B cell (primary cell): ENCODE data around the gene PAF1. TPM values are rescaled to one million over a fixed set of nuclear protein-coding genes. Genes with fewer than 3 reads are reported as not detected.

Source experiments
- ATAC-seq: fragments of 200-7000 bp; cut with Tn5 transposase; one replicate; pipeline ENCODE4 v1.10.0; 2021; ENCODE audit warnings: low read depth, mild to moderate bottlenecking, moderate number of reproducible peaks, moderate library complexity
- CTCF ChIA-PET: fragments of 350-600 bp; sonication (Branson Sonifier 250); formaldehyde crosslinking; loops from one replicate; lab custom pipeline; 2021; ENCODE audit warnings: antibody characterized with exemption, inconsistent platforms; lab: Charles Lee
- POLR2A ChIA-PET: fragments of 350-600 bp; sonication (Branson Sonifier 250); formaldehyde crosslinking; loops from one replicate; lab custom pipeline; 2021; ENCODE audit warnings: antibody characterized with exemption; lab: Charles Lee
- DNase-seq: peaks from one replicate; pipeline ENCODE4 v3.0.0; 2013
- H2AFZ ChIP-seq: 2 replicates; pipeline ENCODE4 v1.6.1; 2012; ENCODE audit warnings: mild to moderate bottlenecking, low read depth, low read length; ENCODE audit not compliant: insufficient read depth, poor library complexity, severe bottlenecking
- H3K27ac ChIP-seq, 2 donors: 1 replicate in 1 of 2; 2 replicates in 1 of 2; pipeline ENCODE4 v1.5.1; 2012 to 2013; ENCODE audit warnings: low read length in 2 of 2, mild to moderate bottlenecking in 2 of 2, moderate library complexity in 1 of 2
- H3K27me3 ChIP-seq, 4 experiments: fragments of 200-600 bp in 1 of 4; sonication (generic) in 1 of 4; replicated peaks in 1 of 4; 1 replicate in 2 of 4; 2 replicates in 2 of 4; pipeline versions ENCODE4 v1.6.1 to v1.7.0; 2013 to 2016; ENCODE audit warnings: low read length in 3 of 4, mild to moderate bottlenecking in 2 of 4, mixed read lengths in 1 of 4, moderate library complexity in 1 of 4; ENCODE audit not compliant: insufficient read depth in 4 of 4, control insufficient read depth in 3 of 4; ENCODE audit errors: control extremely low read depth in 1 of 4
- H3K36me3 ChIP-seq, 2 experiments: replicated peaks in 1 of 2; 1 replicate in 1 of 2; 2 replicates in 1 of 2; pipeline versions ENCODE4 v1.6.1 to v1.7.1; 2013; ENCODE audit warnings: low read length in 1 of 2; ENCODE audit not compliant: insufficient read depth in 2 of 2, control insufficient read depth in 1 of 2; ENCODE audit errors: control extremely low read depth in 1 of 2, extremely low read depth in 1 of 2
- H3K4me1 ChIP-seq, 2 donors: fragments of 200-600 bp in 1 of 2; sonication (generic) in 1 of 2; 1 replicate in 1 of 2; 2 replicates in 1 of 2; pipeline versions ENCODE4 v1.5.1 to v1.6.1; 2013 to 2017; ENCODE audit warnings: low read length in 2 of 2; ENCODE audit not compliant: control insufficient read depth in 2 of 2, insufficient read depth in 2 of 2
- H3K4me2 ChIP-seq: replicated peaks from 2 replicates; pipeline ENCODE3; 2012; ENCODE audit warnings: mild to moderate bottlenecking, low read depth, low read length; ENCODE audit not compliant: poor library complexity, severe bottlenecking
- H3K4me3 ChIP-seq, 5 experiments: fragments of 200-600 bp in 1 of 5; sonication (generic) in 1 of 5; 1 replicate in 3 of 5; 2 replicates in 2 of 5; pipeline versions ENCODE4 v1.5.1 to v1.7.0; 2011 to 2016; ENCODE audit warnings: low read length in 4 of 5, mild to moderate bottlenecking in 4 of 5, low read depth in 2 of 5, control low read depth in 1 of 5, moderate library complexity in 1 of 5; ENCODE audit not compliant: insufficient read depth in 1 of 5; ENCODE audit errors: control extremely low read depth in 1 of 5, extremely low read depth in 1 of 5
- H3K79me2 ChIP-seq: fragments of 200-600 bp; sonication (generic); one replicate; pipeline ENCODE4 v1.6.0; 2016; ENCODE audit warnings: low read length; ENCODE audit not compliant: control insufficient read depth, insufficient read depth
- H3K9ac ChIP-seq: fragments of 200-600 bp; sonication (generic); 2 replicates; pipeline ENCODE4 v1.6.1; 2017; ENCODE audit warnings: mild to moderate bottlenecking, low read length, moderate library complexity
- H3K9me3 ChIP-seq, 3 donors: one replicate each; pipeline versions ENCODE4 v1.6.1 to v1.7.1; 2013; ENCODE audit warnings: low read length in 2 of 3; ENCODE audit not compliant: control insufficient read depth in 2 of 3, insufficient read depth in 1 of 3; ENCODE audit errors: control extremely low read depth in 1 of 3
- H4K20me1 ChIP-seq: 2 replicates; pipeline ENCODE4 v1.6.0; 2012; ENCODE audit warnings: mild to moderate bottlenecking, low read length; ENCODE audit not compliant: insufficient read depth, control insufficient read depth, poor library complexity, severe bottlenecking
- H3K27ac Mint-ChIP-seq: one replicate; pipeline ENCODE4 v1.8.0; 2021; ENCODE audit warnings: mixed read lengths
- H3K27me3 Mint-ChIP-seq: one replicate; pipeline ENCODE4 v1.8.0; 2021; ENCODE audit warnings: mixed read lengths
- H3K4me1 Mint-ChIP-seq: one replicate; pipeline ENCODE4 v1.8.0; 2021; ENCODE audit warnings: mixed read lengths
- H3K4me3 Mint-ChIP-seq: one replicate; pipeline ENCODE4 v1.8.0; 2021; ENCODE audit warnings: mixed read lengths
- H3K9me3 Mint-ChIP-seq: one replicate; pipeline ENCODE4 v1.8.0; 2022; ENCODE audit warnings: mixed read lengths; ENCODE audit not compliant: insufficient read depth
- CTCF ChIP-seq: fragments of 200-600 bp; IDR thresholded peaks from one replicate; pipeline ENCODE4 v1.8.0; 2022; ENCODE audit warnings: antibody characterized with exemption, mild to moderate bottlenecking
- EZH2 ChIP-seq: IDR thresholded peaks from 2 replicates; pipeline ENCODE4 v1.6.1; 2012; ENCODE audit warnings: borderline replicate concordance, low read depth, mild to moderate bottlenecking, moderate library complexity, low read length; ENCODE audit not compliant: insufficient read depth, poor library complexity, severe bottlenecking
- WGBS: methylation state at CpG from one replicate; pipeline ENCODE4 v1.1.5; 2013; ENCODE audit warnings: missing lambda C conversion rate; ENCODE audit not compliant: insufficient coverage; 5-methylcytosine and 5-hydroxymethylcytosine counted together
- intact Hi-C: fragments of 100-400 bp; cut with micrococcal nuclease; formaldehyde crosslinking; loops from one replicate; pipeline ENCODE4 v1.10.0; 2022
- polyA plus RNA-seq: library from polyadenylated mRNA; depleted of rRNA; stranded (reverse); fragments of >200 nt; gene quantifications from 2 replicates; pipeline ENCODE4 v1.2.3, GENCODE V29; 2012
- total RNA-seq, 2 donors: library from RNA; stranded (reverse); fragments of 120-200 nt in 1 of 2; gene quantifications; 1 replicate in 1 of 2; 2 replicates in 1 of 2; pipeline versions ENCODE4 v1.2.3 to v1.2.4, GENCODE V29; 2013 to 2022

The PAF1 gene
- total and polyA plus RNA-seq, 2 donors (not counting 1 experiment from before 2014, with no cell fraction given) = 59.9 to 387 TPM

- intact Hi-C loops = no loop called here
- no peaks in the 10 kb centered on the region for H3K9me3 ChIP-seq
- H3K36me3 ChIP-seq = peaks cover 0 to 38% of the 10 kb centered on the region in 2 experiments
- no peak overlapping the region for H3K27ac ChIP-seq
- peaks cover 65% of the 10 kb centered on the region for H3K79me2 ChIP-seq
- H3K4me3 ChIP-seq = no peak overlapping the region
- TF ChIP-seq CTCF (no peak), EZH2 (no peak)
- ChIA-PET CTCF (interaction anchor here (0.6 to 0.7 kb wide), 2 partner anchors 20 to 129 kb away, joined by 3 read pairs; no protein-coding TSS in a partner anchor), POLR2A (interaction anchor here (1.4 kb wide), 1 partner anchor 45 kb away, joined by 3 read pairs; the partner anchor contains the start of gene PAF1)
- DNase-seq = no peak
- ATAC-seq = no peak
- Mint-ChIP-seq H3K27me3 (no peaks in the 10 kb centered on the region), H3K9me3 (no peaks in the 10 kb centered on the region), H3K27ac (no peak overlapping the region), H3K4me3 (no peak overlapping the region), H3K4me1 (peaks cover 58% of the 10 kb centered on the region)
- no peaks in the 10 kb centered on the region for H3K27me3 ChIP-seq
- H2AFZ ChIP-seq = no peak overlapping the region
- H4K20me1 ChIP-seq = peaks cover 28% of the 10 kb centered on the region
- H3K4me1 ChIP-seq = peaks cover 14 to 27% of the 10 kb centered on the region in 2 donors
- no peak overlapping the region for H3K9ac ChIP-seq
- H3K4me2 ChIP-seq = no peak overlapping the region
- 91% methylated on average over 1 of the region's 1 CpG for WGBS
Measured at GRCh38 chr19:39345956-39346355, 45.0 kb downstream of the PAF1 start.

GRCh38 chr19:39342647-39343305, 48.1 kb downstream of the PAF1 start:
- Histone ChIP-seq H3K4me1 (peaks cover 24 to 39% of the 10 kb centered on the region in 2 donors), H3K27ac (peak overlapping the region; percentile 49 to 86), H3K4me2 (peak overlapping the region; percentile 96), H3K36me3 (peaks cover 0 to 24% of the 10 kb centered on the region in 2 experiments), H4K20me1 (peaks cover 19% of the 10 kb centered on the region), H3K79me2 (peaks cover 65% of the 10 kb centered on the region), H3K9me3 (no peaks in the 10 kb centered on the region), H3K9ac (peak overlapping the region; percentile 86), H3K27me3 (no peaks in the 10 kb centered on the region), H3K4me3 (peak overlapping the region; percentile 27 to 79 (median 75)), H2AFZ (no peak overlapping the region)
- H3K27me3 Mint-ChIP-seq = no peaks in the 10 kb centered on the region
- DNase-seq (no peak), ATAC-seq (no peak)
- ChIA-PET POLR2A (interaction anchor here (0.6 to 1.9 kb wide), 11 partner anchors 19 to 306 kb away, joined by 3 to 10 read pairs (median 4); partner anchors contain the start of genes MED29, PAF1, PLEKHG2 and RPS16), CTCF (interaction anchor here (0.6 to 1.4 kb wide), 8 partner anchors 21 to 1028 kb away, joined by 3 to 9 read pairs (median 4); partner anchors contain the start of genes FAM98C, MED29, PAF1 and PLEKHG2)
- peak overlapping the region; percentile 73 for H3K27ac Mint-ChIP-seq
- intact Hi-C loops = loop anchor here (1.0 to 5.0 kb wide), 4 partner anchors 49 to 1920 kb away; partner anchors contain the start of genes EID2B, HNRNPUL1, MED29 and PAF1
- H3K4me3 Mint-ChIP-seq = peak overlapping the region; percentile 74
- no peaks in the 10 kb centered on the region for H3K9me3 Mint-ChIP-seq
- peaks cover 64% of the 10 kb centered on the region for H3K4me1 Mint-ChIP-seq
- no peak for TF ChIP-seq CTCF
- no peak for TF ChIP-seq EZH2
- 4% methylated on average over 51 of the region's 51 CpGs for WGBS
